Spleen (tissue), 13 donors: ENCODE data around the gene CASP12. TPM values are rescaled to one million over a fixed set of nuclear protein-coding genes. Genes with fewer than 3 reads are reported as not detected.

Source experiments
- DNase-seq: peaks from one replicate; pipeline ENCODE4 v3.0.0-alpha.2; 2020
- H3K27ac ChIP-seq, 8 donors: fragments of 200-600 bp; sonication (generic) in 7 of 8; 1 replicate in 4 of 8; 2 replicates in 4 of 8; pipeline versions ENCODE4 v1.5.0 to v1.8.0; 2016 to 2021; ENCODE audit warnings: inconsistent platforms in 4 of 8, mild to moderate bottlenecking in 4 of 8, moderate library complexity in 1 of 8
- H3K27me3 ChIP-seq, 7 donors: fragments of 200-600 bp; sonication (generic) in 6 of 7; replicated peaks in 1 of 7; 1 replicate in 4 of 7; 2 replicates in 3 of 7; pipeline versions ENCODE4 v1.5.0 to v1.8.0; 2016 to 2021; ENCODE audit warnings: inconsistent platforms in 3 of 7, mild to moderate bottlenecking in 1 of 7
- H3K36me3 ChIP-seq, 6 donors: fragments of 200-600 bp; sonication (generic) in 5 of 6; 1 replicate in 4 of 6; 2 replicates in 2 of 6; pipeline versions ENCODE4 v1.5.0 to v1.8.0; 2016 to 2021; ENCODE audit warnings: inconsistent platforms in 2 of 6
- H3K4me1 ChIP-seq, 6 donors: fragments of 200-600 bp; sonication (generic) in 5 of 6; 1 replicate in 3 of 6; 2 replicates in 3 of 6; pipeline versions ENCODE4 v1.5.0 to v1.8.0; 2016 to 2021; ENCODE audit warnings: inconsistent platforms in 3 of 6
- H3K4me3 ChIP-seq, 8 donors: fragments of 200-600 bp; sonication (generic) in 7 of 8; 1 replicate in 4 of 8; 2 replicates in 4 of 8; pipeline versions ENCODE4 v1.5.0 to v1.8.0; 2016 to 2021; ENCODE audit warnings: inconsistent platforms in 4 of 8, mild to moderate bottlenecking in 4 of 8, moderate library complexity in 2 of 8
- H3K9me3 ChIP-seq, 8 donors: fragments of 200-600 bp; sonication (generic) in 7 of 8; 1 replicate in 4 of 8; 2 replicates in 4 of 8; pipeline versions ENCODE4 v1.5.0 to v1.8.0; 2016 to 2021; ENCODE audit warnings: inconsistent platforms in 4 of 8
- CTCF ChIP-seq, 11 experiments: fragments of 200-600 bp in 7 of 11; fragments of 450-650 bp in 4 of 11; sonication (generic) in 4 of 11; IDR thresholded peaks in 8 of 11; conservative IDR thresholded peaks in 3 of 11; 1 replicate in 7 of 11; 2 replicates in 4 of 11; pipeline versions ENCODE4 v1.4.0 to v1.8.0; 2016 to 2021; ENCODE audit warnings: antibody characterized with exemption in 11 of 11, inconsistent platforms in 4 of 11, mild to moderate bottlenecking in 1 of 11
- POLR2A ChIP-seq, 3 donors: fragments of 450-650 bp; IDR thresholded peaks; one replicate each; pipeline ENCODE4 v1.5.1; 2017; ENCODE audit warnings: antibody characterized with exemption in 3 of 3, mild to moderate bottlenecking in 1 of 3
- POLR2AphosphoS5 ChIP-seq, 3 donors: sonication (generic); formaldehyde crosslinking; IDR thresholded peaks; one replicate each; pipeline ENCODE4 v1.5.1; 2017; ENCODE audit warnings: antibody characterized with exemption in 3 of 3
- WGBS, 5 donors: extraction: QIAGEN DNeasy Blood & Tissue Kit in 3 of 5; methylation state at CpG; one replicate each; pipeline versions ENCODE4 v1.1.5 to v1.1.7; 2013 to 2018; 5-methylcytosine and 5-hydroxymethylcytosine counted together
- intact Hi-C: fragments of 100-400 bp; cut with DNase I; formaldehyde crosslinking; loops from one replicate; pipeline ENCODE4 v1.15.0; 2023; ENCODE audit warnings: low total_unique reads
- long read RNA-seq, 2 donors: transcript quantifications; one replicate each; lab custom pipeline, GENCODE V29; 2026
- polyA plus RNA-seq, 3 donors: library from polyadenylated mRNA; stranded (reverse); fragments of 200-250 nt; gene quantifications; one replicate each; pipeline ENCODE4 v1.2.1, GENCODE V29; 2013
- total RNA-seq, 7 donors: library from RNA; depleted of rRNA in 3 of 7; stranded (reverse); fragments of >200 nt in 3 of 7; fragmentation: NEBNext Ultra II Directional in 4 of 7; extraction: Animal tissue kit (Norgen Biotek cat#: 25700) in 4 of 7; gene quantifications; one replicate each; pipeline versions ENCODE4 v1.1.0 to v1.2.1, GENCODE V29; 2016 to 2021
- donor health status: healthy with polysubstance abuse.
- donor health status: DM: no; HTN: no; CAD: no; lungs with moderate emphysema.
- donor health status: DM: no; HTN: no; CAD: no.
- donor health status: Bipolar disorder and iron deficiency.
- donor health status: healthy.
- donor health status: DM: no; HTN: no; CAD: no.
- donor health status: DM: yes; HTN: yes; CAD: no.

The CASP12 gene
- total RNA-seq (under 1 TPM in 3 of 7 donors, not detected in 4; 0.32 to 0.50 (median 0.46) TPM), polyA plus RNA-seq (under 1 TPM; 0.14 to 0.54 (median 0.20) TPM)
- long read RNA-seq, donor 1, result 0 reads
- long read RNA-seq, donor 2, result 0 reads

GRCh38 chr11:104897891-104898684 lies at the start of gene CASP12:
Gene CASP12 (minus strand): TSS chr11:104898460.
- H3K4me1 ChIP-seq, result peaks cover 0 to 33% (median 17%) of the 10 kb centered on the region in 6 donors
- peaks cover 0 to 6% (median 0%) of the 10 kb centered on the region in 6 donors for H3K36me3 ChIP-seq
- TF ChIP-seq CTCF (IDR thresholded peaks at IDR 0.05 in 8 of 11, conservative IDR thresholded peaks at IDR 0.05 in 3 of 11) (peak in 1 of 11 experiments; percentile 11), POLR2A (IDR thresholded peaks at IDR 0.05) (no peak)
- H3K27ac ChIP-seq, result peak within 1 kb of the TSS; percentile 32 to 83 (median 72)
- WGBS, 5 donors, result 33 to 56% (median 50%) methylated on average over 9 of the region's 9 CpGs
- H3K4me3 ChIP-seq, result peak within 1 kb of the TSS in 2 of 8 donors; percentile 30 to 34
- no peak for DNase-seq
- H3K27me3 ChIP-seq, result no peaks in the 10 kb centered on the region
- H3K9me3 ChIP-seq, result no peaks in the 10 kb centered on the region
- intact Hi-C loops, result no loop called here

DNA sequence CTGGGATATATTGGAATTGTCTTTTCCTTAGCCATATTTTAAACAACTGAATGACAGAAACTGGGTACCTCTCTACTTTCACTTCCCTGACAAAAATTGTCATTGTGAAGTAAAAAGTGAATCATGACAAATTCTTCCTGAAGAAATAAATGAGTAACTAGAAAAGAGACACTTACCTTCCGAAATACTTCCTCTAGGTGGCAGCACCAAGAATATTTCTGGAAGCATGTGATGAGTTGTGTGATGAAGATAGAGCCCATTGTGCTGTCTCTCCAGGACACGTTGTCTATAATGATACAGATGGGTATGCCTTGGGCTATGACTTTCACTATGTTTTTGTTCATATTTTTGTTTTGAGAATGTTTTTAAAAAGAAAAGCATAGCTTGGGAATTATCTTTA lies 48.6 kb upstream of the CASP12 start:
- H3K36me3 ChIP-seq, result peaks cover 4 to 100% (median 88%) of the 10 kb centered on the region in 6 donors
- intact Hi-C loops, result no loop called here
- WGBS, 5 donors, result 10 to 21% (median 17%) methylated on average over 2 of the region's 2 CpGs

GRCh38 chr11:104944076-104944475 lies 45.8 kb upstream of the CASP12 start:
- no peak for TF ChIP-seq CTCF (IDR thresholded peaks at IDR 0.05 in 8 of 11, conservative IDR thresholded peaks at IDR 0.05 in 3 of 11)
- TF ChIP-seq POLR2AphosphoS5 (IDR thresholded peaks at IDR 0.05), result no peak
- no peak for TF ChIP-seq POLR2A (IDR thresholded peaks at IDR 0.05)
- Histone ChIP-seq H3K27ac (peak overlapping the region in 1 of 8 donors; percentile 13), H3K9me3 (no peaks in the 10 kb centered on the region), H3K27me3 (no peaks in the 10 kb centered on the region), H3K4me1 (peaks cover 0 to 13% (median 4%) of the 10 kb centered on the region in 6 donors), H3K4me3 (no peak overlapping the region), H3K36me3 (peaks cover 0 to 75% (median 60%) of the 10 kb centered on the region in 6 donors)
- intact Hi-C loops, result no loop called here
- DNase-seq, result no peak

More for the DNA sequence above, 48.6 kb upstream of the CASP12 start:
- peaks cover 0 to 13% (median 4%) of the 10 kb centered on the region in 6 donors for H3K4me1 ChIP-seq
- DNase-seq, result no peak
- peak overlapping the region in 3 of 8 donors; percentile 1 to 16 (median 14) for H3K27ac ChIP-seq
- H3K9me3 ChIP-seq, result no peaks in the 10 kb centered on the region
- TF ChIP-seq CTCF (IDR thresholded peaks at IDR 0.05 in 8 of 11, conservative IDR thresholded peaks at IDR 0.05 in 3 of 11), result peak; percentile 14 to 74 (median 56)
- TF ChIP-seq POLR2A (IDR thresholded peaks at IDR 0.05), result no peak
- TF ChIP-seq POLR2AphosphoS5 (IDR thresholded peaks at IDR 0.05), result no peak
- no peaks in the 10 kb centered on the region for H3K27me3 ChIP-seq
- H3K4me3 ChIP-seq, result no peak overlapping the region

GRCh38 chr11:104943561-104943960 lies 45.3 kb upstream of the CASP12 start:
- no peaks in the 10 kb centered on the region for H3K27me3 ChIP-seq
- 47 to 50% (median 48%) methylated on average over 2 of the region's 2 CpGs for WGBS, 5 donors
- H3K27ac ChIP-seq, result peak overlapping the region in 1 of 8 donors; percentile 13
- H3K4me3 ChIP-seq, result no peak overlapping the region
- peaks cover 0 to 70% (median 55%) of the 10 kb centered on the region in 6 donors for H3K36me3 ChIP-seq
- TF ChIP-seq CTCF (IDR thresholded peaks at IDR 0.05 in 8 of 11, conservative IDR thresholded peaks at IDR 0.05 in 3 of 11) (no peak), POLR2A (IDR thresholded peaks at IDR 0.05) (no peak), POLR2AphosphoS5 (IDR thresholded peaks at IDR 0.05) (no peak)
- no peak for DNase-seq
- H3K4me1 ChIP-seq, result peaks cover 0 to 13% (median 4%) of the 10 kb centered on the region in 6 donors
- no peaks in the 10 kb centered on the region for H3K9me3 ChIP-seq
- intact Hi-C loops, result no loop called here
